Pancreas (tissue), 10 donors: ENCODE measurements around the gene ITGAD. TPM values are rescaled to one million over a fixed set of nuclear protein-coding genes. Genes with fewer than 3 reads are reported as not detected.
"Not testable (repeated sequence)": the region's sequence is repeated elsewhere in the genome, so short reads cannot be mapped to it uniquely, and the experiment has no call there.

Source experiments
- ATAC-seq, 4 donors: fragments of 200-7000 bp; cut with Tn5 transposase; one replicate each; pipeline versions ENCODE4 v1.8.0 to v1.9.1; 2020; ENCODE audit warnings: mild to moderate bottlenecking in 4 of 4, moderate library complexity in 4 of 4
- DNase-seq, 6 donors: peaks; one replicate each; pipeline ENCODE4 v3.0.0-alpha.2; 2020
- FAIRE-seq: peaks from 2 replicates; lab custom pipeline; 2012; peaks lifted over from hg19 to GRCh38; lab: Jason Lieb, UNC
- H3K27ac ChIP-seq, 4 donors: fragments of 200-600 bp; sonication (generic); 1 replicate in 3 of 4; 2 replicates in 1 of 4; pipeline versions ENCODE4 v1.5.0 to v1.8.0; 2020
- H3K27me3 ChIP-seq, 4 donors: fragments of 200-600 bp; one replicate each; pipeline ENCODE4 v1.8.0; 2021
- H3K36me3 ChIP-seq, 3 donors: fragments of 200-600 bp; sonication (generic) in 1 of 3; one replicate each; pipeline versions ENCODE4 v1.5.0 to v1.8.0; 2020 to 2021
- H3K4me1 ChIP-seq, 3 donors: fragments of 200-600 bp; one replicate each; pipeline ENCODE4 v1.8.0; 2021
- H3K4me3 ChIP-seq, 4 donors: fragments of 200-600 bp; sonication (generic) in 2 of 4; one replicate each; pipeline versions ENCODE4 v1.5.0 to v1.8.0; 2020 to 2021
- H3K9me3 ChIP-seq, 4 donors: fragments of 200-600 bp; one replicate each; pipeline ENCODE4 v1.8.0; 2021
- CTCF ChIP-seq, 4 donors: fragments of 200-600 bp; sonication (generic) in 3 of 4; IDR thresholded peaks; one replicate each; pipeline versions ENCODE4 v1.5.0 to v1.8.0; 2021; ENCODE audit warnings: antibody characterized with exemption in 4 of 4
- WGBS, 2 donors: extraction: QIAGEN DNeasy Blood & Tissue Kit; methylation state at CpG; one replicate each; pipeline ENCODE4 v1.1.7; 2013; 5-methylcytosine and 5-hydroxymethylcytosine counted together
- intact Hi-C, 3 donors: fragments of 100-400 bp; cut with DNase I; formaldehyde crosslinking; loops; one replicate each; pipeline versions ENCODE4 v1.11.1 to v1.14.2; 2022
- polyA plus RNA-seq, 2 donors: library from polyadenylated mRNA; stranded (reverse); fragments of 200-250 nt; gene quantifications; one replicate each; pipeline ENCODE4 v1.2.3, GENCODE V29; 2013
- total RNA-seq, 6 donors: library from RNA; stranded (reverse); fragmentation: NEBNext Ultra II Directional in 4 of 6; extraction: Animal tissue kit (Norgen Biotek cat#: 25700) in 4 of 6; gene quantifications; one replicate each; pipeline versions ENCODE4 v1.2.1 to v1.2.4, GENCODE V29; 2021 to 2023
- donor health status: healthy with polysubstance abuse.
- donor health status: DM: no; HTN: no; CAD: no; lungs with moderate emphysema.
- donor health status: DM: no; HTN: no; CAD: no.
- donor health status: control.
- donor health status: control.
- donor health status: Bipolar disorder and iron deficiency.
- donor health status: DM: yes; HTN: yes; CAD: no.
- donor health status: DM: no; HTN: no; CAD: no.
- donor health status: DM: no; HTN: no; CAD: no.
- donor health status: DM: yes; HTN: yes; CAD: no.

ITGAD gene
- total and polyA plus RNA-seq, 8 donors: 0.06 to 0.31 TPM; not detected in 6

GRCh38 chr16:31440516-31441184, 47.5 kb downstream of the ITGAD start:
- WGBS, 2 donors: 65 to 68% methylated on average over 4 of the region's 4 CpGs
- H3K27ac ChIP-seq: no peak overlapping the region
- no peak overlapping the region for H3K4me3 ChIP-seq
- FAIRE-seq (no peak), DNase-seq (peak in 1 of 6 donors; percentile 9), ATAC-seq (no peak)
- no peaks in the 10 kb centered on the region for H3K27me3 ChIP-seq
- TF ChIP-seq CTCF (IDR thresholded peaks at IDR 0.05): no peak
- H3K9me3 ChIP-seq: no peaks in the 10 kb centered on the region
- intact Hi-C loops: loop anchor here in 1 of 3 donors (10.0 kb wide), 2 partner anchors 296 to 456 kb away; partner anchors contain the start of gene HSD3B7
- no peaks in the 10 kb centered on the region for H3K4me1 ChIP-seq
- no peaks in the 10 kb centered on the region for H3K36me3 ChIP-seq

GRCh38 chr16:31441956-31442355, 48.8 kb downstream of the ITGAD start:
- no peak for FAIRE-seq
- Histone ChIP-seq H3K9me3 (no peaks in the 10 kb centered on the region), H3K36me3 (no peaks in the 10 kb centered on the region), H3K4me1 (no peaks in the 10 kb centered on the region), H3K4me3 (peak overlapping the region; percentile 50 to 83 (median 64)), H3K27ac (peak overlapping the region in 3 of 4 donors; percentile 89 to 91 (median 89)), H3K27me3 (no peaks in the 10 kb centered on the region)
- intact Hi-C loops: loop anchor here in 1 of 3 donors (10.0 kb wide), 2 partner anchors 297 to 457 kb away; partner anchors contain the start of gene HSD3B7
- peak in 3 of 4 donors; percentile 2 to 4 (median 3) for ATAC-seq
- DNase-seq: peak in 2 of 6 donors; percentile 37 to 78
- WGBS, 2 donors: 33 to 48% methylated on average over 34 of the region's 34 CpGs
- TF ChIP-seq CTCF (IDR thresholded peaks at IDR 0.05): no peak

- not testable (repeated sequence) for H3K4me3 ChIP-seq, H3K27ac ChIP-seq, H3K36me3 ChIP-seq, FAIRE-seq, DNase-seq, H3K4me1 ChIP-seq, H3K9me3 ChIP-seq, ATAC-seq, H3K27me3 ChIP-seq
- WGBS, 2 donors: 73 to 82% methylated on average over 6 of the region's 6 CpGs
- intact Hi-C loops: loop anchor here in 2 of 3 donors (5.0 to 10.0 kb wide), 3 partner anchors 301 to 464 kb away; partner anchors contain the start of gene HSD3B7 (in 1 of the 2)
Measured at GRCh38 chr16:31445931-31446330, 52.8 kb downstream of the ITGAD start.

GRCh38 chr16:31451201-31451600, 58.1 kb downstream of the ITGAD start:
- Histone ChIP-seq H3K9me3 (no peaks in the 10 kb centered on the region), H3K4me1 (peaks cover 0 to 30% (median 3%) of the 10 kb centered on the region in 3 donors), H3K4me3 (no peak overlapping the region), H3K36me3 (no peaks in the 10 kb centered on the region), H3K27me3 (no peaks in the 10 kb centered on the region), H3K27ac (no peak overlapping the region)
- WGBS, 2 donors: 84 to 85% methylated on average over 5 of the region's 5 CpGs
- ATAC-seq (no peak), DNase-seq (peak in 1 of 6 donors; percentile 9), FAIRE-seq (no peak)
- intact Hi-C loops: no loop called here
- no peak for TF ChIP-seq CTCF (IDR thresholded peaks at IDR 0.05)

GRCh38 chr16:31451681-31452351, 58.7 kb downstream of the ITGAD start:
- intact Hi-C loops: no loop called here
- Histone ChIP-seq H3K27me3 (no peaks in the 10 kb centered on the region), H3K4me1 (peaks cover 3 to 36% (median 5%) of the 10 kb centered on the region in 3 donors), H3K27ac (no peak overlapping the region), H3K4me3 (no peak overlapping the region), H3K36me3 (no peaks in the 10 kb centered on the region), H3K9me3 (no peaks in the 10 kb centered on the region)
- WGBS, 2 donors: 46% methylated on average over 11 of the region's 11 CpGs
- peak in 2 of 4 donors; percentile 19 to 25 for TF ChIP-seq CTCF (IDR thresholded peaks at IDR 0.05)
- FAIRE-seq (no peak), DNase-seq (peak in 3 of 6 donors; percentile 53 to 79 (median 59)), ATAC-seq (peak; percentile 79 to 88 (median 84))
